ENCODE results near the gene MED15.

MED15 gene

DNA sequence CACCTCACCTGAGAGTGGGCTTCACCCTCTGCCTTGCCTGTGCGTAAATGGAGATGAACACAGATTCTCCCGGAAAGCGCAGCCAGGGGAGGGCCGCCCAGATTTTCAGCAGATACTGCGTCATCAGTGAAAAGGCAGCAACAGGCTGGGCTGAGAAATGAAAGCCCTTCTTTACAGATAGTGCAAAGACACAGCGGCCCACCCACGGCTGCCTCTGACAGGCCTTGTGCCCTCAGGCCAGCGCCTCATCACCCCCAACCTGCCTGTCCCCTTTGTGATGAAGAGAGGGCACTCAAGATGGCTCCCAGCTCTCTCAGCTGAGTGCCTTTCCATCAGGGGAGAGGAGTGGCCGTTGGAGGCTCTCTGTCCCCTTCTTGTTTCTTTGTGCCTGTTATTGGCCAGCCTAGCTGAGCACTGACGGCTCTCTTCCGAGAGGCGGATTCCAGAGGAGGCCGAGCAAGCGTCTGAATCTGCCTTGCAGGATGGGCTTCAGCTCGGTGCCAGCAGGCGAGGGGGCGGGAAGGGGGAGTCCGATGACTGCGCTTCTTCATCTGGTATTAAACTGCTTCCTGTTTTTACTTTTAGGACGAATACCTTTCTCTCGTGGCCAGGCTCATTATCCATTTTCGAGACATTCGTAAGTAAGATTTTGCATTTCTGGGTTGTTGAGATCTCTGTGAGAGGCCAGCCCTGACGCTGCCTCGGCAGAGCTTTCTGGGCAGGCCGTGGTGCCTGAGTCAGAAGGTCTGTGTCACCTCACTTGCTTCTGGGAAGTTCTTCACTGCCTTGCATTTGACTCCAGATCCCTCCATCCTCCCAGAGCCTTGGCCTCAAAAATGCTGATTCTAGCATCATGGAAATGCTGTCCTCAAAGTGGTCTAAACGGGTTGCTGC, 43.7 kb downstream of the MED15 start:
- no peak overlapping the region for H3K27ac ChIP-seq
- TF ChIP-seq CTCF (IDR thresholded peaks at IDR 0.05), result no peak
- H3K27me3 ChIP-seq, result no peaks in the 10 kb centered on the region
- no peak overlapping the region for H3K4me3 ChIP-seq (ENCODE audit: low read depth in 1 of 2, low read length in 1 of 2)
- H3K4me1 ChIP-seq (ENCODE audit: control insufficient read depth in 1 of 2, insufficient read depth in 1 of 2, low read depth in 1 of 2, low read length in 1 of 2), result peaks cover 8 to 12% of the 10 kb centered on the region in 2 experiments
- H3K36me3 ChIP-seq, result peaks cover 56% of the 10 kb centered on the region
- no peaks in the 10 kb centered on the region for H3K9me3 ChIP-seq

DNA sequence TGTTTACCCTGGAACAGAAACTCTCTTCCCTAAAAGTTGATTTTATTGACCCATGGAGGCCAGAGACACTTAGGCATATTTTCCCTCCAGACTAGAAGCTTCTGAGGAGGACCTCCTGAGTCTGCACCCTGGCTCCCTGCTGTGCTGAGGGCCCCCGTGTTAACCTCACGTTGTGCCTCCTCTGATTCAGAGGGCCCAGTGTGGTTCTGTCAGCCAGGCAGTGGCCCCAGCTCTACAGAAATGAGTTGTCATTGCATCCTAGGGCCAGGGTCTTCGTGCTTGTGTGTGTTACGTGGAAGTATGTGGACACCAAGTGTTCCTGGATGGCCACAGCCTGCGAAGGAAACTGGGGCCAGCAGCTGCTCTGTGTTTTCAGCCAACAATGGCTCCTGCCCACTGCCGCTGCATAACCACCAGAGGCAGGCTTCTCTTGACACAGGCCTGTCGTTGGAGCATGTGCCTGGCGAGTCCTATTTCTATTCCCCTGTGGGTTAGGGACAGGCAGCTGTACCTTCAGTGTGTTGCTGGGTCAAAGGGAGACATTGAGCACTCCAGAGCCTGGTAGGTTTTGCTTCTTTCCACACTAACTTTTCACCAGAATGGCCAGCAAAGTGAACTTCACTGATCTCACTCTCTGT, 44.5 kb downstream of the MED15 start:
- Histone ChIP-seq H3K27me3 (no peaks in the 10 kb centered on the region), H3K9me3 (no peaks in the 10 kb centered on the region), H3K4me1 (ENCODE audit: control insufficient read depth in 1 of 2, insufficient read depth in 1 of 2, low read depth in 1 of 2, low read length in 1 of 2) (peaks cover 8 to 12% of the 10 kb centered on the region in 2 experiments), H3K4me3 (ENCODE audit: low read depth in 1 of 2, low read length in 1 of 2) (no peak overlapping the region), H3K27ac (no peak overlapping the region), H3K36me3 (peaks cover 63% of the 10 kb centered on the region)
- no peak for TF ChIP-seq CTCF (IDR thresholded peaks at IDR 0.05)

DNA sequence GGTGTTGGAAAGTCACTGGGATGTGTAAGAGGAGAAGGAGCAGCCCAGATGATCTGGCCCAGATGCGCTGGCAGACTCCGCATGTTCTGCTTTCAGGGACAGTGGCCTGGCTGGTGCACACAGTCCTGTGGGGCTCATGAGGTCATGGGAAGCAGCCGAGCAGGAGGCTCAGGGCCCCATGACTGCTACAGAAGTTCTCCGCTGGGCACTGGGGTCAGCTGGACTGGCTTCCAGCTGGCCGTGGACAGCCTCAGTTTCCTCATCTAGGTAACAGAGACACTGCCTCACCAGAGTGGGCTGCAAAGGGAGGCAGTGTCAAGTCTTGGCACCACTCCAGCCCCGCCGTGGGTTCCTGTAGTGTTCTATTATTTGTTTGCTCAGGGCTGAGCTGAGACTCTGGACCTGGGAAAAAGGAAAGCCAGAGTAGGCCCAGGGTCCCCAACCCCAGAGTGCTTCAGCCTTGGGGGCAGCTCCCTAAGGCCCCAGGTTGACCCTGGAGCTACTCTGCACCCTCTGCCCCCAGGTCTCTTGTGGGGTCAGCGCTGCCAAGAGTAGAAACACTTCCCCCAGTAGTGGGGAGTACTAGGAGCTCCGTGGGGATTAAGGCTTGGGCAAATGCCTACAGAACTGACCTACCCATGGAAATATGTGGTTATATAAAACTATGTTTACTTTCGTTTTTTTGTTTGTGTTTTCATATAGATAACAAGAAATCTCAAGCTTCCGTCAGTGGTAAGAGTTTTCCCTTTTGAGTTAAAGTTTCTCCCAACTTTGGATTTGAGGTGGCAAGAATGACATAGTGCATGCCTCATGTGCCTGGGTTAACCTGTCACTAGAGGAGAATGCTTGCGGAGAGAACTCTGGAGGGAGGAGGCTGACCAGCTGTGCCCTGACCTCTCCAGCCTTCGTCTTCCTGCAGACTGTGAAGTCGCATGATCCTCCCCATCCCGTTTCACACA, 45.3 kb downstream of the MED15 start:
- no peak for TF ChIP-seq CTCF (IDR thresholded peaks at IDR 0.05)
- peaks cover 8 to 15% of the 10 kb centered on the region in 2 experiments for H3K4me1 ChIP-seq (ENCODE audit: control insufficient read depth in 1 of 2, insufficient read depth in 1 of 2, low read depth in 1 of 2, low read length in 1 of 2)
- H3K27ac ChIP-seq, result no peak overlapping the region
- H3K4me3 ChIP-seq (ENCODE audit: low read depth in 1 of 2, low read length in 1 of 2), result no peak overlapping the region
- H3K27me3 ChIP-seq, result no peaks in the 10 kb centered on the region
- no peaks in the 10 kb centered on the region for H3K9me3 ChIP-seq
- peaks cover 70% of the 10 kb centered on the region for H3K36me3 ChIP-seq

DNA sequence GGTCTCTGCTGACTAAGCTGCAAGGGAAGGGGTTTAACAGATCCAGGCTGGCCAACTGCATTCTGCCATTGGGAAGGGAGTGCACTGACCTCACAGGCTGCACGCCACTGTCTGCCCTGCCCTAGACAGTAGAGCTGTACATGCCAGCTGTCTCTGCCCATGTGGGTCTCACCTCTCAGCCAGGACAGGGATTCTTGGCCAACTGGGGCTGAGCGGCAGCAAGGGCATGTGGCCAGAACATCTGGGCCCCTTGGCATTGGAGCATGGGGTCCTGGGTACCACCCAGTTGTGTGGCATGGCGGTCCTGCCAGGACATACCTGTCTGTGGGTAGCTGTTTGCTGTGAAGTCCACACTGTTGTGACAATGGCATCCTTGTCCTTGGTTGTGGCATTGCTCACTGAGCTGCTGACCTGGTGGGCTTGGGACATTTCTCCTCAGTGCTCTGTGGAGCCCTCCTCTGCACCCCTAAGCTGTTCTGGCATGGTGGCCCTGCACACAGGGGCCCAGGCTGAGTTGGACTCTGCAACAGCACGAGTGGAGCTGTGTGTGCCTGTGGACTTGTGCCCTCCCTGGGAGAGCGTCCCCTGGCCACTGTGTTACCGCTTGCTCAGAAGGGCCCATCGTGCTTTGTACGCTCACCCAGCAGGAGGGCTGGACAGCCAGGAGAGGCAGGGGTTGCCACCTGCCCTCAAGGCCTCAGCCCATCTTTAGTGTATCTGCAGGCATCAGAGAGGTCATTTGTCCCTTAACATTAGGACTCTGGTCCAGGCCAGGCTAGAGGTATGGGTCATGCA, 46.7 kb downstream of the MED15 start:
- Histone ChIP-seq H3K4me1 (ENCODE audit: control insufficient read depth in 1 of 2, insufficient read depth in 1 of 2, low read depth in 1 of 2, low read length in 1 of 2) (peaks cover 6 to 9% of the 10 kb centered on the region in 2 experiments), H3K36me3 (peaks cover 83% of the 10 kb centered on the region), H3K27ac (no peak overlapping the region), H3K4me3 (ENCODE audit: low read depth in 1 of 2, low read length in 1 of 2) (no peak overlapping the region), H3K27me3 (no peaks in the 10 kb centered on the region), H3K9me3 (no peaks in the 10 kb centered on the region)
- no peak for TF ChIP-seq CTCF (IDR thresholded peaks at IDR 0.05)
